ENCODE data around the gene JAGN1. TPM values are rescaled to one million over a fixed set of nuclear protein-coding genes. Genes with fewer than 3 reads are reported as not detected.

The JAGN1 gene
- total and polyA plus RNA-seq, 2 of the 8 experiments (the other 6 are each of a cell fraction or from before 2014, with no cell fraction given): 26.9 to 51.6 TPM

DNA sequence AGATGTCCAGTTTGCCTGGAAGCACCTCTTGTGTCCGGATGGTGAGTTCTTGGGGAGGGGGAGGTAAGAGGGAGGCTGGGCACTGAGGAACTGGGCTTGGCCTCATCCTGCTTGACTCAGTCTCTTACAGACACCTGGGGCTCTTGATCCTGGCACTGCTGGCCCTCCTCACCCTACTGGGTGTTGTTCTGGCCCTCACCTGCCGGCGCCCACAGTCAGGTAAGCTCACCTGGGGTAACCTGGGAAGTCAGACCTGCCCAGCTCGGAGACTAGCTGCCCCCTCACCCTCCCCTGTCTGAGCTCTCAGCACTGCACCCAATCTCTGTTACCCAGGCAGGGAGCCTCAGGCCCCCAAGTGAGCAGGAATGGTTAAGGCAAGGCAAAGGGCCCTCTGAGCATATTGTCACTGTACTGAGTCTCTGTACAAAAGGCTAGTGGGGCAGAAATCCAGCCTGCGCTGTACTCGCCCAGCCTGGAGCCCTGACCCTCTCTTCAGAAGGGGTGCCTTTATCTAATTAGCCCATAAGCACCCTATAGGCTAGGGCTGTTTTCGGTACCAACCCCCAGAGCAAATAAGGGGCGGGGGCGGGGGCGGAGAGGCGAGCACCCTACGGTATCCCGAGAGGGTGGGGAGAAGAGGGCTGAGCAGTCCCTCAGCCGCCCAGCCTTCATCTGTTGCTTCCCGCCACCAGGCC is 24.3 kb downstream of the JAGN1 start:
- no peaks in the 10 kb centered on the region for H3K79me2 ChIP-seq (ENCODE audit: control insufficient read depth in 1 of 2, insufficient read depth in 2 of 2, low read length in 2 of 2)
- H2BK5ac ChIP-seq (ENCODE audit: low read depth, low read length): no peak overlapping the region
- H3K56ac ChIP-seq (replicated peaks; ENCODE audit: insufficient read length, low read depth, low read length): no peak overlapping the region
- H2BK20ac ChIP-seq (ENCODE audit: low read length): no peak overlapping the region
- FAIRE-seq (no peak), DNase-seq (ENCODE audit: low read depth in 1 of 2, low spot score in 2 of 2) (no peak)
- ChIA-PET CTCF (ENCODE audit: partially characterized antibody) (interaction anchor here (0.6 to 9.1 kb wide), 10 partner anchors 10 to 313 kb away, joined by 3 to 76 read pairs (median 4); partner anchors contain the start of gene CRELD1), POLR2A (ENCODE audit: partially characterized antibody) (interaction anchor here (1.3 to 5.5 kb wide), 7 partner anchors 10 to 182 kb away, joined by 3 to 43 read pairs (median 5); partner anchors contain the start of genes CRELD1, IL17RE and JAGN1)
- peak overlapping the region; percentile 10 for H4K5ac ChIP-seq (ENCODE audit: insufficient read length, low read depth, low read length)
- H3K27me3 ChIP-seq (replicated peaks in 1 of 4; ENCODE audit: control insufficient read depth in 3 of 4, extremely low read depth in 1 of 4, insufficient read depth in 3 of 4, low read length in 3 of 4): peaks cover 0 to 18% (median 10%) of the 10 kb centered on the region in 4 experiments; a peak in 5 of 7 replicates
- no peak overlapping the region; a peak in 1 of 7 replicates for H3K9ac ChIP-seq (replicated peaks in 1 of 4; ENCODE audit: extremely low read depth in 1 of 4, low read depth in 3 of 4, low read length in 3 of 4)
- no peak overlapping the region for H2BK120ac ChIP-seq (replicated peaks; ENCODE audit: low read depth, low read length)
- H3K14ac ChIP-seq (ENCODE audit: insufficient read length): no peak overlapping the region
- H3K36me3 ChIP-seq (ENCODE audit: control insufficient read depth in 2 of 4, insufficient read depth in 4 of 4, low read length in 3 of 4): no peaks in the 10 kb centered on the region
- H3K4me1 ChIP-seq (replicated peaks in 1 of 4; ENCODE audit: control insufficient read depth in 3 of 4, insufficient read depth in 4 of 4, low read length in 3 of 4): peaks cover 0 to 20% (median 17%) of the 10 kb centered on the region in 4 experiments; a peak in 6 of 7 replicates
- peak overlapping the region; percentile 74 to 84 for H3K4me2 ChIP-seq (ENCODE audit: insufficient read depth in 1 of 2, low read depth in 2 of 2, low read length in 2 of 2)
- H4K91ac ChIP-seq (replicated peaks; ENCODE audit: insufficient read length, low read length): no peak overlapping the region
- H2AFZ ChIP-seq (ENCODE audit: low read length): peak overlapping the region; percentile 56; the same call in 1 of the 2 replicates
- no peaks in the 10 kb centered on the region for H4K20me1 ChIP-seq (replicated peaks in 1 of 2; ENCODE audit: control insufficient read depth in 1 of 2, insufficient read depth in 2 of 2, low read length in 2 of 2)
- no peak overlapping the region for H3K4ac ChIP-seq (replicated peaks; ENCODE audit: insufficient read length, low read depth, low read length)
- H3K23ac ChIP-seq (ENCODE audit: insufficient read length): no peak overlapping the region
- no peak overlapping the region; the same call in 1 of the 2 replicates for H3K18ac ChIP-seq (ENCODE audit: extremely low read depth, low read length)
- peaks cover 10% of the 10 kb centered on the region; the same call in 1 of the 2 replicates for H3K23me2 ChIP-seq (ENCODE audit: low read depth, low read length)
- peak overlapping the region; percentile 80; the same call in 1 of the 2 replicates for H4K8ac ChIP-seq (ENCODE audit: extremely low read depth, insufficient read depth, low read length)
- TF ChIP-seq TBP (IDR thresholded peaks at IDR 0.05; ENCODE audit: low read depth, low read length): peak; percentile 32; the same call in 1 of the 2 replicates
- TF ChIP-seq SUZ12 (IDR thresholded peaks at IDR 0.05; ENCODE audit: low read length): no peak
- TF ChIP-seq EGR1 (IDR thresholded peaks at IDR 0.05; ENCODE audit: borderline replicate concordance, low read depth, low read length): no peak; the same call in 1 of the 2 replicates
- peak; percentile 69; the same call in 1 of the 2 replicates for TF ChIP-seq TAF1 (IDR thresholded peaks at IDR 0.05; ENCODE audit: low read depth, low read length)
- TF ChIP-seq KDM4A (IDR thresholded peaks at IDR 0.05; ENCODE audit: low read depth, low read length, severe bottlenecking): no peak
- TF ChIP-seq HDAC6 (IDR thresholded peaks at IDR 0.05; ENCODE audit: low read depth, low read length): no peak
- 21% methylated on average over 11 of the region's 15 CpGs; no CpG with 5 or more reads in 1 of the 2 experiments for WGBS, 2 experiments (ENCODE audit: extremely low coverage in 1 of 2, insufficient coverage in 1 of 2, insufficient read length in 1 of 2, insufficient replicate concordance in 2 of 2, low coverage in 1 of 2, low lambda C conversion rate in 2 of 2, missing lambda C conversion rate in 1 of 2)
- peak overlapping the region; percentile 46 to 72 (median 48); a peak in 7 of 8 replicates for H3K4me3 ChIP-seq (ENCODE audit: extremely low read depth in 1 of 4, insufficient read depth in 2 of 4, low read depth in 3 of 4, low read length in 4 of 4)
- H2BK15ac ChIP-seq (ENCODE audit: low read length): peak overlapping the region; percentile 61; the same call in 1 of the 2 replicates
- H3K27ac ChIP-seq (ENCODE audit: low read depth, low read length): no peak overlapping the region
- no peak overlapping the region for H2BK12ac ChIP-seq (ENCODE audit: low read depth, low read length)
- no peaks in the 10 kb centered on the region for H3K79me1 ChIP-seq (ENCODE audit: low read depth, low read length)
- H3K9me3 ChIP-seq (ENCODE audit: insufficient read depth in 2 of 2, low read depth in 1 of 2, low read length in 1 of 2): peaks cover 0 to 6% of the 10 kb centered on the region in 2 experiments; a peak in 2 of 4 replicates
- H2AK5ac ChIP-seq (ENCODE audit: low read depth, low read length): peak overlapping the region; percentile 59; the same call in 1 of the 2 replicates
